ENCODE results near the gene FAM72C. TPM values are rescaled to one million over a fixed set of nuclear protein-coding genes. Genes with fewer than 3 reads are reported as not detected.

The FAM72C gene
- total RNA-seq = 2.5 and 3.5 TPM in 2 replicates

DNA sequence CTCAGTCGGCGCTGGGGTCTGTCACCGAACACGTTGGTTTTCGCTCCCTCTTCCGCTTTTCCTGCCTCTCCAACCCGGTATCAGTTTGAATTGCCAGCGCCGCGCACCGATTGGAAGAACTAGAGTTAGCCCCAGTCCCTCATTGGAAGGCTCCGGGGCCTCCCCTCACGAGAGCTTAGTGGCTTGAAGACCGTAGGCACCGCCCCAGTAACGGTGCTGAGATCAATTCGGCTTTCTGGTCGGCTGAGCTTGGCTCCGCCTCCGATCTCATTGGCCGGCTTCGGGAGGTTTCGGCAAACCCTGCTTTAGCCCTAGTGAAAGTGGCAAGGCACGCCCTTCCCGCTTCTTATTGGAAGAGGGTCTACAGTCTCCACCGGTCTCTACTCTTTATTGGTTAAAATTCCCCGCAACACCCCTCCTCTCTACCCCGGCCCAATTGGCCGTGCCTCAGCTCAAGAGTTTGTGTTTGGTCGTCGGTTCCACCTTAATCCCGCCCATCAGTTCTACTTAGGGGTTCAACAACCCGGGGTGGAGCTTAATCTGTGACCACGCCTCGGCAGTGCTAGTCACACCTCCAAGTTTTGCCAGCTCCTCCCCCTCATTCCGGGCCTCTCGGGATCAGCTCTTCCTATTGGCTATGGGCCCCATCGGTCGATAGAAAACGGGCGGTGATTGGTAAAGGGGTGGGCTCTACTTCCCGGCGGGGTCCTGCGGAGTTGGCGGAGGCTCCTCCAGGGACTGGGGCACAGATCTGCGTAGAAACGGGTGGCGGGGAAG is at the start of gene FAM72C:
Gene FAM72C (minus strand): TSS at position 63 of the 777 bp plus-strand sequence. CDS start 845 bp downstream, outside the sequence.

All from myometrial cell (primary cell).